ENCODE results near the gene SFMBT2. TPM values are rescaled to one million over a fixed set of nuclear protein-coding genes. Genes with fewer than 3 reads are reported as not detected.
"Not testable (repeated sequence)": the region's sequence is repeated elsewhere in the genome, so short reads cannot be mapped to it uniquely, and the experiment has no call there.

The SFMBT2 gene
- polyA plus RNA-seq, 1 experiment: 0.06 TPM

DNA sequence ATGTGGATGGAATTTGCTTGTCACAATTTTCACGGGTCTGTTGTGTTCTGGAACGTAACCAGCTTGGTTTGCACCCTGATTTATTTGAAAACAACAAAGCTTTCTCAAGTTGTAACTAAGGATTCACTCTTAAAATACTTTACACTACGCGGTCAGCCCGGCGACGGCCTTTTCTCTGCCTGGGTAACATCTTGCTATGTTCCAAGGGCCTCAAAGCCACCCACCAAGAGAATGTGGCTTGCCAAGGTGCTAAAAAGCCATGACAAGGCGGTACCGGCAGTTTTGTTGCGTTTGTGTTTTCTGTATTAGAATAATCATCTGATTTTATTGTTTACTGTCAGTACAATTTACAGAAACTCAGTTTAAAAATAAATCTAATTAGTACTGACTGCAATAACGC, 220.9 kb downstream of the SFMBT2 start:
- ChIA-PET POLR2A (no interaction called here), CTCF (interaction anchor here (1.0 kb wide), 1 partner anchor 10 kb away, joined by 3 read pairs; no protein-coding TSS in a partner anchor)
- H3K36me3 ChIP-seq (ENCODE audit: control insufficient read depth, insufficient read depth, low read length): no peaks in the 10 kb centered on the region
- no peaks in the 10 kb centered on the region for H3K27me3 ChIP-seq (ENCODE audit: control insufficient read depth, insufficient read depth, low read length)
- no peak overlapping the region for H3K4me3 ChIP-seq (ENCODE audit: low read depth, low read length)
- no peak for DNase-seq (ENCODE audit: low read depth)
- TF ChIP-seq, protein P1, sequence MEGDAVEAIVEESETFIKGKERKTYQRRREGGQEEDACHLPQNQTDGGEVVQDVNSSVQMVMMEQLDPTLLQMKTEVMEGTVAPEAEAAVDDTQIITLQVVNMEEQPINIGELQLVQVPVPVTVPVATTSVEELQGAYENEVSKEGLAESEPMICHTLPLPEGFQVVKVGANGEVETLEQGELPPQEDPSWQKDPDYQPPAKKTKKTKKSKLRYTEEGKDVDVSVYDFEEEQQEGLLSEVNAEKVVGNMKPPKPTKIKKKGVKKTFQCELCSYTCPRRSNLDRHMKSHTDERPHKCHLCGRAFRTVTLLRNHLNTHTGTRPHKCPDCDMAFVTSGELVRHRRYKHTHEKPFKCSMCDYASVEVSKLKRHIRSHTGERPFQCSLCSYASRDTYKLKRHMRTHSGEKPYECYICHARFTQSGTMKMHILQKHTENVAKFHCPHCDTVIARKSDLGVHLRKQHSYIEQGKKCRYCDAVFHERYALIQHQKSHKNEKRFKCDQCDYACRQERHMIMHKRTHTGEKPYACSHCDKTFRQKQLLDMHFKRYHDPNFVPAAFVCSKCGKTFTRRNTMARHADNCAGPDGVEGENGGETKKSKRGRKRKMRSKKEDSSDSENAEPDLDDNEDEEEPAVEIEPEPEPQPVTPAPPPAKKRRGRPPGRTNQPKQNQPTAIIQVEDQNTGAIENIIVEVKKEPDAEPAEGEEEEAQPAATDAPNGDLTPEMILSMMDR (IDR thresholded peaks at IDR 0.05; ENCODE audit: insufficient read depth, low read depth, low read length): no peak

DNA sequence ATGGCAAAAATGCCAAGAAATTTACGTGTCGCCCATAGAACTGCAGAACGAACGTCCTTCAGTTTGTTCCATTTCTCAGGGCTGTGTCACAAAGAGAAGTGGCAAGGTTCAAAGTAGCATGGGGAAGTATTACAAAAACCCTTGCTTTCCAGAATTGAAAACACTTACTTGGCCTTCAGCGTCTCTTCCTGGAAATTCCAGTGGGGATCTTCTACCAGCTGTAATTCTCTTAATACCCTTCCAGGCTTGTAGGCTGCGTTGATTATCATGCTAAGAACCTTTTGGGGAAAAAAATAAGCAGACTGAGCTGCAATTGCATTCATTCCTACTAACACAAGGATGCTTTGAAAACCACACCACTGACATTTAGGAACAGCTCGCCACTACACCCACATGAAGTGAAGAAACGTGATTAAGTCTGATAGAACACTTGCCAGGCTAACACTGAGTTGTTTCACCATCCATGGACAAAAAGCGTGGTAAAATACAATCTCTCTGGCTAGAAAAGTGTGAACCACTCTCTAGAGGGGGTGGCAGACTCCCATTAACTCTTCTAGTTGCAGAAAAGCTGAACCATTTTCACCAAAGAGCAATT, 222.3 kb downstream of the SFMBT2 start:
- TF ChIP-seq, protein P1 (IDR thresholded peaks at IDR 0.05; ENCODE audit: insufficient read depth, low read depth, low read length): no peak
- no peak for DNase-seq (ENCODE audit: low read depth)
- Histone ChIP-seq H3K4me3 (ENCODE audit: low read depth, low read length) (no peak overlapping the region), H3K27me3 (ENCODE audit: control insufficient read depth, insufficient read depth, low read length) (no peaks in the 10 kb centered on the region), H3K36me3 (ENCODE audit: control insufficient read depth, insufficient read depth, low read length) (no peaks in the 10 kb centered on the region)
- ChIA-PET CTCF (no interaction called here), POLR2A (no interaction called here)

DNA sequence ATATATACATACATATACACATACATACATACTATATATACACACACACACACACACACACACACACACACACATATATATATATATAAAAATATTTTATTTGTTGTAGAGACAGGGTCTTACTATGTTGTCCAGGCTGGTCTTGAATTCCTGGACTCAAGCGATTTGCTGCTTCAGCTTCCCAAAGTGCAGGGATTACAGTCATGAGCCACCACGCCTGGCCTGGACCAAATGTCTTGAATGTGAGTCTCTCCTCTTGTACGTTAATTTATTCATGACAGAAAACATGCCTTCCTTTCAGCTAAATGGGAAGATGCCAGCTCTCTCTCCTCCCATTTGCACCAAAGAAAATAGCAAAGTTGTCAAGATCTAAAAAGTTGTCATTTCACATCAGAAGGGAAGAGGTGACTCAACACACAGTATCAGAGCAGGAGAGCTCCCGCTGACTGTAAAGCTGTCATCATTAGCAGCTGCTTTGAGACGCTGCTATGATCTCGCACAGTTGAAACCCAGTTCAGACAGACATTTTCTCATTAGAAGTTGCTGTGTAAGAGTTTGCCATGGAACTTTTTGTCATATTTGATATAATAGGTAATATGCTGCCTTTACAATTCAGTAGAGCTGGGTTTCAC, 224.3 kb downstream of the SFMBT2 start:
- CTCF ChIA-PET: interaction anchor here (1.3 kb wide), 1 partner anchor 8 kb away, joined by 3 read pairs; no protein-coding TSS in a partner anchor
- H3K36me3 ChIP-seq (ENCODE audit: control insufficient read depth, insufficient read depth, low read length): no peaks in the 10 kb centered on the region
- no peak for DNase-seq (ENCODE audit: low read depth)

DNA sequence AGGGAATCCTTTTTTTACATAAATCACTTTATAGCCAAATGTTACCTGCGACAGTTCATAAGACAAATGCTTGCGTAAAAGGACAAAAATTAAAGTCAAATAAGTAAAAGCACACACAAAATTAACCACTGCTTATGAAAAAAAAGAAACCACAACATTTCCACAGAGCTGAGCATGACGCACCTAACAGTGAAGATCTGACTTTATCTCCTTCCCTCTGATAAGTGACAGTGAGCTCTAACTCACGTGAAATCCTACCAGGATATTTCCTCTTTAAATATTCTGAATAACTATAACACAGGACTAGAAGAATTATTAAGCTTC, 225.5 kb downstream of the SFMBT2 start:
- TF ChIP-seq, protein P1 (IDR thresholded peaks at IDR 0.05; ENCODE audit: insufficient read depth, low read depth, low read length): no peak
- POLR2A ChIA-PET: no interaction called here
- CTCF ChIA-PET: interaction anchor here (0.5 to 1.3 kb wide), 2 partner anchors 10 to 85 kb away, joined by 3 to 4 read pairs; no protein-coding TSS in a partner anchor
- H3K36me3 ChIP-seq (ENCODE audit: control insufficient read depth, insufficient read depth, low read length): no peaks in the 10 kb centered on the region
- no peak overlapping the region for H3K4me3 ChIP-seq (ENCODE audit: low read depth, low read length)
- DNase-seq (ENCODE audit: low read depth): no peak
- H3K27me3 ChIP-seq (ENCODE audit: control insufficient read depth, insufficient read depth, low read length): no peaks in the 10 kb centered on the region

More for the DNA sequence above, 224.3 kb downstream of the SFMBT2 start:
- Histone ChIP-seq H3K4me3 (ENCODE audit: low read depth, low read length) (no peak overlapping the region), H3K27me3 (ENCODE audit: control insufficient read depth, insufficient read depth, low read length) (no peaks in the 10 kb centered on the region)
- TF ChIP-seq, protein P1 (IDR thresholded peaks at IDR 0.05; ENCODE audit: insufficient read depth, low read depth, low read length): no peak
- POLR2A ChIA-PET: no interaction called here

DNA sequence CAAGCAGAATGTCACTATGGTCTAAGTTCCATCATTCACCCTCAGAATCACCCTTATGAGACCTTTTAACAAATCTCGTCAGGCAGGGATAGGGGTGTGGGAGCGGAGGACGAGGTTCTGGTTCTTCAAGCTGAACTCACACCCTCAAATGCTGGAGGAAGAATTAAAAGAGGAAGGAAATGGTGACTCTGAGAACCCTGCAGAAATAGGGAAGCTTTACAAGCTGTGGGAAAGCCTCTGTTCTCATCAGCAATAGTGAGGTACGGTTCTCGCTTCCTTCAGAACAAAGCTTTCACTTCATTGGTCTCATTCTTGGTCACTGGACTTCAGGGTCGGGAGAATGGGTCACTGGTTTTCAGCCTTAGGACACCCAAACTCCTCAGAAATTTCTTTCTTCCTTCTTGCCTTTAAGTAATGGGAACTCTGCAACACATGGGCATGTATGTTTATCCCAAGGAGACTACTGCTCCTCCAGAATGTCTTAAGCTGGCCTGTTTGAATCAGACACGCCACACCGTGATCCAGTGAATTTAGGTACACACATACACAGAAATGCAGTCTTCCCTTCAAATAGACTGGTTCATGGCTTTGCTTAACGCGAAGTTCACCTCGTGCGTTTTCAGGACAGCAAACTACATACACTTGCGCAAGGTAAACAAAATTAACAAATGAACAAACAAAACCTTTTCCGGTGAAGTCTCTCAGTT, 226.0 kb downstream of the SFMBT2 start:
- ChIA-PET CTCF (no interaction called here), POLR2A (no interaction called here)
- no peaks in the 10 kb centered on the region for H3K27me3 ChIP-seq (ENCODE audit: control insufficient read depth, insufficient read depth, low read length)
- H3K36me3 ChIP-seq (ENCODE audit: control insufficient read depth, insufficient read depth, low read length): no peaks in the 10 kb centered on the region
- no peak for DNase-seq (ENCODE audit: low read depth)
- H3K4me3 ChIP-seq (ENCODE audit: low read depth, low read length): no peak overlapping the region
- TF ChIP-seq, protein P1 (IDR thresholded peaks at IDR 0.05; ENCODE audit: insufficient read depth, low read depth, low read length): no peak

DNA sequence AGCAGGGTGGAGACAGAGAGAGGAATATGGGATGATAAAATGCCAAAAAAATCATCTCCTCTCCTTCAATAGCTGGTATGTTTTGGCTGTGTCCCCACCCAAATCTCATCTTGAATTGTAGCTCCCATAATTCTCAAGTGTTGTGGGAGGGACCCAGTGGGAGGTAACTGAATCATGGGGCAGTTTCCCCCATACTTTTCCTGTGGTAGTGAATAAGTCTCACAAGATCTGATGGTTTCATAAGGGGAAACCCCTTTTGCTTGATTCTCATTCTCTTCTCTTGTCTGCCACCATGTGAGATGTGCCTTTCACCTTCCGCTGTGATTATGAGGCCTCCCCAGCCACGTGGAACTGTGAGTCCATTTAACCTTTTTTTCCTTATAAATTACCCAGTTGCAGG, 226.7 kb downstream of the SFMBT2 start:
- POLR2A ChIA-PET; H3K4me3 ChIP-seq (ENCODE audit: low read depth, low read length); H3K36me3 ChIP-seq (ENCODE audit: control insufficient read depth, insufficient read depth, low read length); H3K27me3 ChIP-seq (ENCODE audit: control insufficient read depth, insufficient read depth, low read length); DNase-seq (ENCODE audit: low read depth); CTCF ChIA-PET: not testable (repeated sequence)

DNA sequence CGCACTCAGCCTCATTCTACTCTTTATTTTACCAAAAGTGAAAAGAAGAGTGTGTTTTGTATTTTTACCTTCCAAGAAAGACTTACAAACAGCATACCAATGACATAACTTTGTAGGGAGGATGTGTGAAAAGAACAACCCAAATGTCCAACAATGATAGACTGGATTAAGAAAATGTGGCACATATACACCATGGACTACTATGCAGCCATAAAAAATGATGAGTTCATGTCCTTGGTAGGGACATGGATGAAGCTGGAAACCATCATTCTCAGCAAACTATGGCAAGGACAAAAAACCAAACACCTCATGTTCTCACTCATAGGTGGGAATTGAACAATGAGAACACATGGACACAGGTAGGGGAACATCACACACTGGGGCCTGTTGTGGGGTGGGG, 228.5 kb downstream of the SFMBT2 start:
- CTCF ChIA-PET; DNase-seq (ENCODE audit: low read depth); POLR2A ChIA-PET; H3K36me3 ChIP-seq (ENCODE audit: control insufficient read depth, insufficient read depth, low read length); H3K27me3 ChIP-seq (ENCODE audit: control insufficient read depth, insufficient read depth, low read length); H3K4me3 ChIP-seq (ENCODE audit: low read depth, low read length): not testable (repeated sequence)
